GM18907 (cell line): Measurements from ENCODE around the gene CENPF.
"Not testable (repeated sequence)": the region's sequence is repeated elsewhere in the genome, so short reads cannot be mapped to it uniquely, and the experiment has no call there.

Experiments
- ATAC-seq: cut with Tn5 transposase; IDR thresholded peaks from one replicate; pipeline ENCODE4 v1.9.1; 2021; ENCODE audit warnings: mild to moderate bottlenecking, moderate library complexity; ENCODE audit not compliant: unreplicated experiment

Gene CENPF, protein sequence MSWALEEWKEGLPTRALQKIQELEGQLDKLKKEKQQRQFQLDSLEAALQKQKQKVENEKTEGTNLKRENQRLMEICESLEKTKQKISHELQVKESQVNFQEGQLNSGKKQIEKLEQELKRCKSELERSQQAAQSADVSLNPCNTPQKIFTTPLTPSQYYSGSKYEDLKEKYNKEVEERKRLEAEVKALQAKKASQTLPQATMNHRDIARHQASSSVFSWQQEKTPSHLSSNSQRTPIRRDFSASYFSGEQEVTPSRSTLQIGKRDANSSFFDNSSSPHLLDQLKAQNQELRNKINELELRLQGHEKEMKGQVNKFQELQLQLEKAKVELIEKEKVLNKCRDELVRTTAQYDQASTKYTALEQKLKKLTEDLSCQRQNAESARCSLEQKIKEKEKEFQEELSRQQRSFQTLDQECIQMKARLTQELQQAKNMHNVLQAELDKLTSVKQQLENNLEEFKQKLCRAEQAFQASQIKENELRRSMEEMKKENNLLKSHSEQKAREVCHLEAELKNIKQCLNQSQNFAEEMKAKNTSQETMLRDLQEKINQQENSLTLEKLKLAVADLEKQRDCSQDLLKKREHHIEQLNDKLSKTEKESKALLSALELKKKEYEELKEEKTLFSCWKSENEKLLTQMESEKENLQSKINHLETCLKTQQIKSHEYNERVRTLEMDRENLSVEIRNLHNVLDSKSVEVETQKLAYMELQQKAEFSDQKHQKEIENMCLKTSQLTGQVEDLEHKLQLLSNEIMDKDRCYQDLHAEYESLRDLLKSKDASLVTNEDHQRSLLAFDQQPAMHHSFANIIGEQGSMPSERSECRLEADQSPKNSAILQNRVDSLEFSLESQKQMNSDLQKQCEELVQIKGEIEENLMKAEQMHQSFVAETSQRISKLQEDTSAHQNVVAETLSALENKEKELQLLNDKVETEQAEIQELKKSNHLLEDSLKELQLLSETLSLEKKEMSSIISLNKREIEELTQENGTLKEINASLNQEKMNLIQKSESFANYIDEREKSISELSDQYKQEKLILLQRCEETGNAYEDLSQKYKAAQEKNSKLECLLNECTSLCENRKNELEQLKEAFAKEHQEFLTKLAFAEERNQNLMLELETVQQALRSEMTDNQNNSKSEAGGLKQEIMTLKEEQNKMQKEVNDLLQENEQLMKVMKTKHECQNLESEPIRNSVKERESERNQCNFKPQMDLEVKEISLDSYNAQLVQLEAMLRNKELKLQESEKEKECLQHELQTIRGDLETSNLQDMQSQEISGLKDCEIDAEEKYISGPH (N-terminal part only)

DNA sequence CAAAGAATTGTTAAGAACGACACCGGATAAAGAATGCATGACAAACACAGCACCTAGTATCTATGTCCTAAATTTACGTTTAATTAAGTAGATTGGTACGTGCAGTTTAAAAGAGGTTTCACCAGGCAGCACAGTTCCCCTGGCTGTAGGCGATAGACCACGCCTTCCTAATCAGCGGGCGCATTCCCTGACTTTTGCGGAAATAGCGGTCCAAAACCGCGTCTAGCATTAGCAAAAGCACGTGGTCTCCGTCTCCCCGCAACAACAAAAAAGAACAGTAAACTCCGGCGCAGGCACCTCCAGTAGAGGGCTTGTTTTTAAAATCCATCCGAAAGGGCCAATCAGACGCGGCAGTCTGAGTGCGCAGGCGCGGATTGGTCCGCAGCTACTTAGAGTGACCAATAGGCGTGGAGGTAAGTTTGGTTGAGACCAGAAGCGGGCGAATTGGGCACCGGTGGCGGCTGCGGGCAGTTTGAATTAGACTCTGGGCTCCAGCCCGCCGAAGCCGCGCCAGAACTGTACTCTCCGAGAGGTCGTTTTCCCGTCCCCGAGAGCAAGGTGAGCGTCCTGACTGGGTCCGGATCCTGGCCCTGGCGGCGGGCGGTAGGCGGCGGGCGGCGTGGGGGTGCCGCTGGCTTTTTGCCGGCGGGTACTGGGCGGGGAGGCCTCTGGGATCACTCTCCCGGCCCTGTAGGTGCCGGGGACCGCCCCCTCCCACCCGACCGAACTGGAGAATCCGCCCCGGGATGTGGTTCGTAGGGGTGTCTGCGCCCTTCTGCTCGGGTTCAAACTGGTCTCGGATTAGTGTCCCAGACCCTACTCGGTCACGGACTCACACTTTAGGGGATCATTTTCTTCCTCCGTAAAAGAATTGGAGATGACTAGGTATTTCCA lies at the start of gene CENPF:
Gene CENPF (plus strand): TSS at position 432 of the 894 bp plus-strand sequence. CDS start 10,560 bp downstream, outside the sequence.
- ATAC-seq, result peak; percentile 99

DNA sequence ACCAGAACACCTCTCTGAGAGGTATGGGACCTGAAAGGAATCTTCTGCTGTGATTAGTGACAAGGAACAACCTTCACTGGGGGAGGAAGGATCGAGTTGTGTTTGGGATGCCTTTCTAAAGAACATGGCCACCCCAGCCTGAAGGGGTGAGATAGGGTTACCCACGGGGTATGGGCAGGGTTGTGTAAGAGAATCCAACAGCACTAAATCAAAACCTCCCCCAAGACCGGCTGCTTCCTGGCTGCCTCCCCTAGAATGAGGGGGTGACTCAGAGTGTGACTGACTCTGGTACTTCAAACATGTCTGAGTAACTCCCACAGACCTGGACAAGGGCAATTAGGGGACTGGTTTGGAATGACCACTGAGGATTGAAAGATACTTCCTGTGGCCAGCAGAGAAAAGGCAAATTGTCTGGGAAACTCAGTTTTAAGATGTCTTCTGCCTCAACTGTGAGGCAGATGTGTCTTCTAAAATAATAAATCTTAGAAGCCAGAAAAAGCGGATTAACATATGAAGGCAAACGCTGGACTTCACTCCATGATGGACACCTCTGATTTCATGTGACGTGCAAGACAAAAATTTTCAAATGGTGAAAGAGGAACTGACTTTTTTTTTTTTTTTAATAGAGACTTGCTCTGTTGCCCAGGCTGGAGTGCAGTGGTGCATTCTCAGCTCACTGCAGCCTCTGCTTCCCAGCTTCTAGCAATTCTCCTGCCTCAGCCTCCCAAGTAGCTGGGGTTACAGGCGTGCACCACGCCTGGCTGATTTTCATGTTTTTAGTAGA lies 44.9 kb upstream of the CENPF start:
- peak; percentile 72 for ATAC-seq

DNA sequence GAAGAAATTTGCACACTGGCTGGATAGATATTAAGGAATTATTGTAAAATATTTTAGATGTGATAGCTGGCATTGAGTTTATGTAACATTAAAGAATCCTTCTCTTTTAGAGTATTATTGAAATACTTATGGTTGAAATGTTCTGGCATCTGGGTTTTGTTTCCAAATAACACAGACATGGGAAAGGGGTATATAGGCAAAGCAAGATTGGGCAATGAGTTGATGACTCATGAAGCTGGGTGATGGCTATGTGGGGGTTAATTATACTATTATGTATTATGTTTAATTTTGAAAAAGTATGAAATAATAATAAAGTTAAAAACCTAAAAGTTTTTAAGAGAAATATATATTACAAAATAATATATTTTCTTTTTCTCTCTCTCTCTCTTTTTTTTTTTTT lies 39.1 kb upstream of the CENPF start:
- no peak for ATAC-seq

DNA sequence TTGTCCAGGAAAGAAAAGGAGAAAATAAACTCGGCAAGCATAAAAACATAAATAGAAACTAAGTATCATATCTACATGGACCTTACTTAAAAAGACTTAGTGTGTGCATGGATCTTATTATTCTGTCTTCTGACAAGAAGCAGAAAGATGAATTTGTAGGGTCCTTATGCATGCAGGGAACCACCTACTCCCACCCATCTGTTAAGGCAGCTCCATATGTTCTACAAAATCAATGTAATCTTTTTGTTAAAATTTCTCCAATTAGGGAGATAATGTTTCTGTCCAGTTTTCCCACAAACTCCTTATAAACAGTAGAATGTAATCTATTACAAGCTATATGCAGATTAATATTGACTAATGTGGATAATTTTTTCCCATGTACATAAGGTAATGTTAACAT lies 37.7 kb upstream of the CENPF start:
- no peak for ATAC-seq

DNA sequence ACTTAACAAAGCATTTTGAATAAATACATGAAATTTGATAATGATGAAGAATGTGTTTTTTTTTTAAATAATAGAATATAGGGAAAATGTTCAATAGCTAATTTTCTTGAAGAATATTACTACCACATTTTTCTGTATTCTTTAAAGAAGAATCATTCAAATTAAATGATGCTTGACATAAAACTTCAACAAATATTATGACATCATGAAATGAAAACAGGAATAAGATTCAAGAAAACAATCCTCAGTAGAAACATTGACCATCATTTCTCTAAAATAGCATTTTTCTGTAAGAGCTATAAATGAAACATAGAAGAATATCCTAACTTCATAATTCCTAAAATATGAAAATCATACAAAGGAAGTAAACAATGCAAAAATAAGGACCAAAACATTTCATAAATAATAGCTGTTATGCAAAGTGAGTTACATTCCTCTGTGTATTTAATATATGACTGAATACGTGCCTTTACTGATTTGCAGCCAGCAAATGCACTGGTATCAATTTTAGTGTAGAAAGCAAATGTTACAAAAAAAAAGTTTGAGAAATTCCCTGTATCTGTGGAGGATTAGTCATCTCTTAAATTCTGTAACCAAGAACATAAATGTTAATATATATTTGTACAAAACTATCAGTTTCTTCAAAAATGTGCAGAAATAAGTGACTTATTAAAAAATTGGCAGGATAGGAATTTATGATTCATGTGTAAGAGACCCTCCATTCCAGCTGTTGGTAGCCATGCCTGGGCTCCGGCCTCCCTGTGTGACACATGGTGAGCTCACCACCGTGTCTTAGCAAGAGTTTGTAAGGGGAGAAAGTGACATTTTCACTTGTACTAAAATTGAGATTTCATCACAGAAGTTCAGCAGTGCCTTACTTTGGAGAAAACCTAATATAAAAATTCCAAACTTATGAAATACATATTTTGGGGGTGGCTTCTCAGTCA lies 36.6 kb upstream of the CENPF start:
- ATAC-seq, result no peak

DNA sequence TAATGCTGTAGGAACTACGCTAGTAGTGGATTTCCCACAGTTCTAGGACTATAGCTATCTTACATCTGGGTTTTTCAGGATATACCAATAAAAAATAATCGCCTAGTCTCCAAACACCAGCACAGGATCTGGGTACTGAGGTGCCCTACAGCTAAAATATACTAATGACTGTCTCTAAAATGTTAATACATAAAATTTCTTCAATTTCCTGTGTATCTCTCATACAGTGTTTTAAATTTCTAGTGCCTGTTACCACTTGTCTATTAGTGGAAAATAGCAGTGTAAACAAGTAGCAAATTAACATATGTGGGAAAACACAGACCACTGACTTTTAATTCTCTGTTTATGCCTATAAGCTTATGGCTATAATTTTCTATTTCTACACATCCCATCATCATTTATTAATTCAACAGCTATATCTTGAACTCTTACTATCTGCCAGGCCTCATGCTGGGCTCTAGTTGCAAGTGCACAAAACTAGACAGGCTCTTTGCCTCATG lies 35.5 kb upstream of the CENPF start:
- no peak for ATAC-seq

DNA sequence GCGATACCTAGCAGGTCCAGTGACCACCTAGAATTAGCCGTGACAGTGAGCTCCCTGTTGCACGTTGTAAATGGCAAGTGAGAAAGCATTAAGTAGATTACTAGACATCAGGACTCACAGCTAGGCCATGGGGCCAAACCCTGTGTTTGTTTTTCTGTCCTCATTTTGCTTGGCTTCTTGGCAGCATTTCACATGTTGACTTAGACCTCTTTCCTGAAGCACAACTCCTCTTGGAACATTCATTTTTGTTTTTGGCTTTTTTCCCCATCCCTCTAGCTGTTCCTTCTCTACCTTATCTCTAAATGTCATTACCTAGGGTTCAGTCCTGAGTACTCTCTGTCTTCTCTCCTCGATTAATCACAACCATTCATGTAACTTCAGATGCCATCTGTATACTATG lies 34.7 kb upstream of the CENPF start:
- no peak for ATAC-seq

DNA sequence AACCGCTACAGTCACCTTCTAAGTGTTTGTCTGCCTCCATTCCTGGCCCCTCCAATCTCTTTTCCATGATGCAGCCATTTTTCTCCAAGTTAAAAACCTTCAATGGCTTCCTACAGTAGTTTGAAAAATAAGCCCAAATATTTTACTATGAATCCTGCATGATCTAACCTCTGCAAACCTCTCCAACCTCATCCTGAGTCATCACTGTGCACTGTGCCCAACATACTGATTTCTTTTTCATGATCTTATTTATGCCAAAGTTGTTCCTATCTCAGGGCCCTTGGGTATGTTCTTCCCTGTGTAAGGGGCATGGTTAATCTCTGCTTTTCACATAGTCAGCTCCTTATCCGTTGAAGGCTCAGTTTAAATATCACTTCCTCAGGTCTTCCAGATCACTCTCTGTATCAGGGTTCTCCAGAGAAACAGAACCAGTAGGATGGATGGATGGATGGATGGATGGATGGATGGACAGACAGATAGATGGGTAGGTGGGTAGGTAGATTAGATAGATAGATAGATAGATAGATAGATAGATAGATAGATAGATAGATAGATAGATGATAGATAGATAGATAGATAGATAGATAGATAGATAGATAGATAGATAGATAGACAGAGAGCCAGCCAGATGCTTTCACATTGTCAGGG lies 33.5 kb upstream of the CENPF start:
- no peak for ATAC-seq

DNA sequence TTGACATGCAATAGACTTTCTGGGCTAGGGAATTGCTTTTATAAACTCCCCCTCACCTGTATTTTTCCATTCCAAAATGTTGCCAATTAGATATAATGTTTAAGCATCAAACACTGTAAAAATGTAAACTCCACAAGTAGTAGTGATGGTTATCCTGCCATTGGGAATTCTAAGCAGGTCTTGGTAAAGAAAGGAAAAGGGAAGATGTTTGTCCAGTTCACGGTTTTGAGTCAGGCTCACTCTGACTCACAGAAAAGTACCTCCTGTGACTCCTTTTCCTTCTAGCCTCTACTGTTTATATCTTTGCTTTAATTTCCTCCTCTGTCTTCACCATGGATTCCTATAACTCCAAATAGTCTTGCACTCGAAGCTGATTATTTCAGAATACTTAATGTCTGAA lies 32.6 kb upstream of the CENPF start:
- ATAC-seq, result no peak

DNA sequence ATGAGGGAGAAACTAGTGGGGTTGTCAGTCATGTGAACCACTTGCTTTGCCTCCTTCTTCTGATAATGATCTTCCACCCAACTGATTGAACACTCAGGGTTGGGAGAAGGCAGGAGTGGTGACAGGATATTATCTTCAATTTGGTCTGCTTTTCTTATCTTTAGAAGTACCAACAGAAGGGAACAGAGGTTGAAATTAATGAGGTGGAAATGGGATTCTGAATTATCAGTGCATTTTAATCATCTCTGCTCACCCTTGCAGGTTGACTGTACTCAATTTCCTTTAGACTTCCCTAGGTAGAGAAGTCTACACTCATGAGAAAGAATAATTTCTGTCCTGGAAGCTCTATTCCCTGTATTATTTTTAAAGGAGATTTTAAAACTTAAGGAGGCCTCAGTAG lies 31.7 kb upstream of the CENPF start:
- no peak for ATAC-seq

DNA sequence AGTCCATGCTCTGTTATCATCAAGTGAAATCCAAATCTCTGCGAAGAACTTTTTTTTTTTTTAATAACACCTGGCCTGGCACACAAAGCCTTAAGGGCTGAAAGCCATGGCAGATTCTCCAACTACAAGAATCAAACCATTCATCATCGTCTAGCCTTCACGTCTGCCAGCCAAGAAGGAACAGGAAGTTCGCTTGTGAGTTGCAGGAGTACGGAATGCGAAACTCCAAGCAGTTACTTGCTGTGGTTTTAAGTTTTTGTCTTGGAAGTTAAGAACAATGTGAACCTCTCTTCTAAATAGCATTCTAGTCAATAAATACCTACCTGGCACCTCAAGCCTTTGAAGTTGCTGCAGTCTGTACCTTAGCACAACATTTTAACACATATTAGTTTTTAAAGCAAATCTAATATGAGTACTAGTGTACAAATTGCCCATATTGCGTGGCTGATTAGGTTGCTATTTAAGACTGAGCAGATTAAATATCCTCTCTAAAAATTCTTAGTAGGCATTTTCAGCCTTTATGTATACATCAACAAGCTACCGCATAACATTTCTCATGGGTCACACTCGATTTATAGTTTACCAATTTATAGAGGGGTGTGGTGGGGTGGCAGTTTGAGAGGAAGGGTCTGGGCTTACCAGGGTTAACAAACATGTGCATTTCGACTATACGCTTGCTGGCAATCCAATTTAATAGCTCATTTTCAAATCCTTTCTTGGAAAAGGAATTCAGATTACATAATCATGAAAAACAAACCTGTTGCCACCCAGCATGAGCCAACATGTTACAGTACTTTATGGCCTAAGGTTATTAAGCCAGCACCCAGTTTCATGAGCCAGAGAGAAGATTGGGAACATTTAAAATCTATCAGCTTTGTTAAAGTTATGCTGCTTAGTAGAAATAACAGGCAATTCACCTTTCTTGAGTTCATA lies 29.3 kb upstream of the CENPF start:
- ATAC-seq, result no peak

DNA sequence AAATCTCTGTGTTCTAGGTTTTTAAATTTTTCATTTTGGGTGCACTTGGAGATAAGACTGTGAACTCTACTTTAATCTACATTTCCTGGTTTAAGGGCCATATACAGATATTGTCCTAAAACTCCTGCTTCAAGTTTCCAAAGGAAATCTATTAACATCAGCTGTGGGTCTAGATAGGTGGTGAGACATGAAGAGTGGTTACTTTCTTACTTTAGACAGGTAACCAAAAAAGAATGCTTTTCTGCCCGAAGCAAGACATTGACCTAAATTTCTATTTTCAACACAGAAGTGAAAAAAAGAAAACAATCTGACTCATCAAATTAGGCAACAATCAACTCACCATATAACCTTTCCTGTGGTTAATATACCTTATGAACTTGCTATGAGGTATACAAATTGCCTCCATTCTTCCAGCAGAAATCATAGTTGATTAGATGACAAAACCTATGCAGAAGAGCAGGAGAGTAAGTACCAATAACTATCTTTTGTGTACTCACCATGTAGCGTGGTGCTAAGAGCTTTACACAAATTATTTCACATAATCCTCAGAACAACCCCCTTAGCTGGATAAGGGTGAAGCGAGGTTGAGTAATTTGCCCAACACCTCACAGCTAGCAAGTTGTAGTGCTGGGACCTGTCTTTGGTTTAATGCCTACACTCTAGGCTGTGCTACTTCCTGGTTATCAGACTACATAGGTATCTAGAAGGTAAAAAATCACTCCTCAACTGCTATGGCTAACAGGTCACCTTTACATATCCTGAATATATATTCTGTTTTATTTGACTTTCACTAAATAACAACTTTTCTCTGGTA lies 28.2 kb upstream of the CENPF start:
- ATAC-seq, result no peak

DNA sequence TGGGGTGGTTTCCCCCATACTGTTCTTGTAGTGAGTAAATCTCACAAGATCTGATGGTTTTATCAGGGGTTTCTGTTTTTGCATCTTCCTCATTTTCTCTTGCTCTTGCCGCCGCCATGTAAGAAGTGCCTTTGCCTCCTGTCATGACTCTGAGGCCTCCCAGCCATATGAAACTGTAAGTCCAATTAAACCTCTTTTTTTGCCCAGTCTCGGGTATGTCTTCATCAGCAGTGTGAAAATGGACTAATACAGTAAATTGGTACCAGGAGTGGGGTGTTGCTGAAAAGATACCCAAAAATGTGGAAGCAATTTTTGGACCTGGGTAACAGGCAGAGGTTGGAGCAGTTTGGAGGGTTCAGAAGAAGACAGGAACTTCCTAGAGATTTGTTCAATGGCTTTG lies 26.9 kb upstream of the CENPF start:
- not testable (repeated sequence) for ATAC-seq

DNA sequence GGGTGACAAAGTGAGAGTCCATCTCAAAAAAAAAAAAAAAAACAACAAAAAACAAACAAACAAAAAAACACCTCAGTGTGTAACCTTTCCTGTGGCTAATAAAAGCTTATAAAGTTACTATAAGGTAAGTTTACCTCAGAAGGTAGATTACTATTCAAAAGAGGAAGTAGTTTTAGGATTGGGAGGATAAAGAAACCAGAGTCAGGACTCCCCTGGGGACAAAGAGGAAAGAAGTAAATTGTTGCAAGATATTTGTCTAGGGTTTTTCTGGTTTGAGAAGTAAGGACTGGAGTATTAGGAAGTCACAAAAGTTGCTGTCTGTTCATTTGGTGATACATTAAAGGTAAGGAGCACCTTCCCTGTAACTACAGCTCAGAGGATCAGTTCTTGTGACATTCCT lies 23.8 kb upstream of the CENPF start:
- ATAC-seq, result no peak

DNA sequence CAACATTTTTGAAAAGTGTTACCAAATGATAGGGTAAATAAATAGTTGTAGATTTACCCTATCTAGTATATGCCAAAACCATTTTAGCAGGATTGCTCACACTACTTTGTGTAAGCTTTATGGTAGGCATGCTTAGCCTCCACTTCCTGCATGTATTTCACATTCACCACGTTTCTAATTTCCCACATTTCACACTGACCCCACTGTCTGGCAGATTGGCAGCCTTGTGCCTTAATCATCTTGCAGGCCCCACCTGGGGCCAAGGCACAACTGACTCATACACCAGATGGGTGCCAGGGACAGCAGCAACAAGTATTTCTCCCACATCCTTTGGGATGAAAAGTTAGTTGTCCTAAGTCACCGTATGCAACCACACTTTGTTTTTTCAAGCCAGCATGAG lies 21.2 kb upstream of the CENPF start:
- ATAC-seq, result no peak
